ENCODE data around the gene CYP2D6.

CYP2D6 gene

DNA sequence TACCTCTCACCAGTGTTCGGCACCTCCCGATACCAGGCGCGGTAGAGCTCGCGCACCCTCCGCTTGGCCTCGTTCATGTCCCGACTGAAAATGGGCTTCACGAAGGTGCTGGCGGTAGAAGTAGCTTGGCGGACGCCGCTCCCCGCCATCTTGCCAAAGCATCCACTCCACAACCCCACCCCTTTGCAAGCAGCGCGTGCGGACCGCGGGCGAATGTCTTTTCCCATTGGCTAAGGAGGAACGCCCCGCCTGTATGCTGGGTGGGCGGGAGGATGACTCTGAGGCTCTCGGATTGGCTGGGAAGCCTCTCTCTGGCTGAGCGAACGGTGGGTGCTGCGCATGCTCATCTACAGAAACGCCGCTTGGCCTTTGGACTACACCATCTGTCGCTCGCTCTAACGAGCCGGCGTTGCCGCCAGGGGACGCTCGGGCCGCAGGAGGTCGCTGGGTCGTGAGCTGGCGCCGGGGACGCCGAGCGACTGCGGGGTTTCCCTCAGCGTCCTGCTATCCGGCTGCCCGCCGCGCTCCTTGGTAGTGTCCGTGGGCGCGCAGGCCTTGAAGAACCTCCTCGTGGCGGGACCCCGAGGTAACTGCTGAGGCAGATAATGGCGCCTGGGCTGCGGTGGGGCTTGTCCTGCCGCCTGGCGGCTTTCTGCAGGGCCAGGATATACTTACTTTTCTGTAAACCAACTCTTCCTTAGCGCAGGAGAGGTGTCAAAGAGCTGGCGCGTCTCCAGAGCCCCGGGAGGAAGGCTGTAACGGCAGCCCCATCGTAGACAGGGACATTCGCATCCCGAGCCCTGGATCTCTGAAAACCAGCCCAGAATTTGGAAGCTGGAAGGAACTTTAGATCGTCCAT lies 39.8 kb downstream of the CYP2D6 start, which contains the start of gene NDUFA6:
NDUFA6 (minus strand) TSS at position 177 of the 859 bp plus-strand sequence; CDS start at position 149, 28 bp downstream.
- TF ChIP-seq, protein P1, sequence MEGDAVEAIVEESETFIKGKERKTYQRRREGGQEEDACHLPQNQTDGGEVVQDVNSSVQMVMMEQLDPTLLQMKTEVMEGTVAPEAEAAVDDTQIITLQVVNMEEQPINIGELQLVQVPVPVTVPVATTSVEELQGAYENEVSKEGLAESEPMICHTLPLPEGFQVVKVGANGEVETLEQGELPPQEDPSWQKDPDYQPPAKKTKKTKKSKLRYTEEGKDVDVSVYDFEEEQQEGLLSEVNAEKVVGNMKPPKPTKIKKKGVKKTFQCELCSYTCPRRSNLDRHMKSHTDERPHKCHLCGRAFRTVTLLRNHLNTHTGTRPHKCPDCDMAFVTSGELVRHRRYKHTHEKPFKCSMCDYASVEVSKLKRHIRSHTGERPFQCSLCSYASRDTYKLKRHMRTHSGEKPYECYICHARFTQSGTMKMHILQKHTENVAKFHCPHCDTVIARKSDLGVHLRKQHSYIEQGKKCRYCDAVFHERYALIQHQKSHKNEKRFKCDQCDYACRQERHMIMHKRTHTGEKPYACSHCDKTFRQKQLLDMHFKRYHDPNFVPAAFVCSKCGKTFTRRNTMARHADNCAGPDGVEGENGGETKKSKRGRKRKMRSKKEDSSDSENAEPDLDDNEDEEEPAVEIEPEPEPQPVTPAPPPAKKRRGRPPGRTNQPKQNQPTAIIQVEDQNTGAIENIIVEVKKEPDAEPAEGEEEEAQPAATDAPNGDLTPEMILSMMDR (IDR thresholded peaks at IDR 0.05), result peak; percentile 86 to 96
- Histone ChIP-seq H3K9me3 (no peaks in the 10 kb centered on the region), H3K27ac (peak within 1 kb of the TSS; percentile 80 to 91), H3K36me3 (peaks cover 12 to 14% (median 12%) of the 10 kb centered on the region in 3 donors), H3K4me1 (peaks cover 0 to 33% (median 9%) of the 10 kb centered on the region in 4 donors), H3K27me3 (no peaks in the 10 kb centered on the region), H3K4me3 (peak within 1 kb of the TSS; percentile 60 to 73)
- intact Hi-C loops (cut with DNase I; ENCODE audit: low total_unique reads), result loop anchor here (5.0 to 10.0 kb wide), 2 partner anchors 74 to 906 kb away; no protein-coding TSS in a partner anchor
- DNase-seq, result peak; percentile 99

DNA sequence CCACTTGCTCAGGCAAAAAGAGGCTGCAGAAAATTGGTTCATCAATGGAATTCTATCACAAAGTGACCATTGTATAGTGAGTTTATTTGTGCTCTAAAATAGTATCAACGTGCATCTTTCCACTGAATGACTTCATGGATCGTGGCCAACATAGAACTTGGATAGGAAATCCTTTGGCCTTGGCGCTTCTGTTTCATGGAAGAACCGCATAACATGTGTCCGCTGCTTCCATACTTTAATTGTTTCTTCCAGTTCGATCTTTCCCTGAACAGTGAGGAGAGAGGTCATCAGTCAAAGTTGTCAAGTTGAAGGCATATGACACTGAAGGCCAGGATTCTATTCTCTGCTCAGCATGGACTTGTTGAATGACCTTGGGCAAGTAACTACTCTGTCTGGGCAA lies 44.6 kb downstream of the CYP2D6 start:
- Histone ChIP-seq H3K27me3 (no peaks in the 10 kb centered on the region), H3K27ac (no peak overlapping the region), H3K36me3 (peaks cover 27 to 56% (median 41%) of the 10 kb centered on the region in 3 donors), H3K9me3 (no peaks in the 10 kb centered on the region), H3K4me3 (no peak overlapping the region), H3K4me1 (peaks cover 0 to 37% (median 14%) of the 10 kb centered on the region in 4 donors)
- intact Hi-C loops (cut with DNase I; ENCODE audit: low total_unique reads), result loop anchor here (10.0 kb wide), 1 partner anchor 259 kb away; no protein-coding TSS in a partner anchor
- DNase-seq, result no peak
- TF ChIP-seq, protein P1 (IDR thresholded peaks at IDR 0.05), result no peak

DNA sequence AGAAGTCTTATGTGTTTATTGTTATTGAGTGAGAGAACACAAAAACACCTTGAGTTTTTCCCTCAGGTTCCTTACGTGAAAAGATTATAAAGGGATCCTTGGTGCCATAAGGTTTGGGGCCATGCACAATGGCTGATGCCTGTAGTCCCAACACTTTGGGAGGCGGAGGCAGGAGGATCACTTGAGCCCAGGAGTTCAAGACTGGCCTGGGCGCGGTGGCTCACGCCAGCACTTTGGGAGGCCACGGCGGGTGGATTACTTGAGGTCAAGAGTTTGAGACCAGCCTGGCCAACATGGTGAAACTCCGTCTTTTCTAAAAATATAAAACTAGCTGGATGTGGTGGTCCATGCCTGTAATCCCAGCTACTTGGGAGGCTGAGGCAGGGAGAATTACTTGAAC lies 45.7 kb downstream of the CYP2D6 start:
- Histone ChIP-seq H3K9me3 (no peaks in the 10 kb centered on the region), H3K27me3 (no peaks in the 10 kb centered on the region), H3K27ac (no peak overlapping the region), H3K4me1 (peaks cover 0 to 42% (median 16%) of the 10 kb centered on the region in 4 donors), H3K4me3 (no peak overlapping the region), H3K36me3 (peaks cover 27 to 56% (median 41%) of the 10 kb centered on the region in 3 donors)
- peak in 1 of 2 donors; percentile 40 for DNase-seq
- intact Hi-C loops (cut with DNase I; ENCODE audit: low total_unique reads), result loop anchor here (5.0 to 10.0 kb wide), 2 partner anchors 187 to 260 kb away; partner anchors contain the start of gene TCF20
- TF ChIP-seq, protein P1 (IDR thresholded peaks at IDR 0.05), result no peak

DNA sequence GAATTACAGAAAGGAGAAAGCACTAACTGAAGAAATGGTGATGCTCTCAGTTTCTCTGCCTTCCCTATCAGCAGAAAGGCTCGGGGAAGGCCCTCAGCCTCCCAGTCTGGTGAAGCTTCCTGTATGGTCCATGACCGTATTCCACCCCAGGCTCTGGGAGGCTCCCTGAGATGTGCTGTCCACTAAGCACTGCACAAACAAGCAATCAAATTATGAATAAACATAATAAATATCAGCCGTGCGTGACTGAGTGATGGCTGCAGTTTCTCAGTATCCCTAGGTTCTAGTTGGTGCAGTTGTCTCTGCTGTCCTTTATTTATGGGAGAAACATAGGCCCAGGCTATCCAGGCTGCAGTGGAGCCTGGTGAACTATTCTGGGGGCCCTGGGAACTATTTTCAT lies 47.5 kb downstream of the CYP2D6 start:
- H3K4me3 ChIP-seq, result no peak overlapping the region
- H3K9me3 ChIP-seq, result no peaks in the 10 kb centered on the region
- TF ChIP-seq, protein P1 (IDR thresholded peaks at IDR 0.05), result no peak
- peaks cover 0 to 39% (median 23%) of the 10 kb centered on the region in 4 donors for H3K4me1 ChIP-seq
- no peak overlapping the region for H3K27ac ChIP-seq
- H3K36me3 ChIP-seq, result peaks cover 27 to 56% (median 41%) of the 10 kb centered on the region in 3 donors
- peak in 1 of 2 donors; percentile 23 for DNase-seq
- intact Hi-C loops (cut with DNase I; ENCODE audit: low total_unique reads), result loop anchor here (5.0 to 10.0 kb wide), 2 partner anchors 189 to 262 kb away; partner anchors contain the start of gene TCF20
- no peaks in the 10 kb centered on the region for H3K27me3 ChIP-seq

DNA sequence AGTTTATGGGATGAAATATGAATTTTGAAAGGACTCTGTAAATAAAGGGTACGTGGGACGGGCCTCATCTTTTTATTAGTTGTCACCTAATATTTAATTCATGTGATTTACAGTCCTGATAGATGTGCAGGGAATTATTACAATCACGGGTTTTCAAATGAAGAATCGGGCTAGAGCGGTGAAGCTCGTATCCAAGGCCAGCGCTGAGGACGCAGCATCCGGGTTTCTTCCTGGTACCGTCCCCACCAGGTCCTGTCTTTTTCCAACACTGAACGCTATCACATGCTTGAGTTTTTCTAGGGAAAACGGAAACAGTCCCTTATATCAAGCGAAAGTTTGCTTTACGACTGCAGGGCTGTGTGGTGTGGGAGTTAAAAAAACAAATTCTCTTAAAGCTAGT lies 50.3 kb downstream of the CYP2D6 start:
- peak in 1 of 2 donors; percentile 64 for DNase-seq
- peaks cover 0 to 50% (median 32%) of the 10 kb centered on the region in 4 donors for H3K4me1 ChIP-seq
- intact Hi-C loops (cut with DNase I; ENCODE audit: low total_unique reads), result loop anchor here (5.0 to 10.0 kb wide), 2 partner anchors 192 to 265 kb away; partner anchors contain the start of gene TCF20
- peak overlapping the region; percentile 65 to 67 for H3K4me3 ChIP-seq
- H3K9me3 ChIP-seq, result no peaks in the 10 kb centered on the region
- TF ChIP-seq, protein P1 (IDR thresholded peaks at IDR 0.05), result no peak
- H3K27ac ChIP-seq, result peak overlapping the region; percentile 97 to 100
- peaks cover 10 to 58% (median 33%) of the 10 kb centered on the region in 3 donors for H3K36me3 ChIP-seq
- H3K27me3 ChIP-seq, result no peaks in the 10 kb centered on the region

Data from tibial artery (tissue), 4 donors.